SKM-1 treated with dmso at 0.1 percent for 144 hours (cell line): ENCODE results near the gene MATR3.
"Not testable (repeated sequence)": the region's sequence is repeated elsewhere in the genome, so short reads cannot be mapped to it uniquely, and the experiment has no call there.

ENCODE experiments used
- DNase-seq: peaks from one replicate; lab custom pipeline; 2025; ENCODE audit not compliant: unreplicated experiment; lab: John Stamatoyannopoulos, UW

The MATR3 gene

DNA sequence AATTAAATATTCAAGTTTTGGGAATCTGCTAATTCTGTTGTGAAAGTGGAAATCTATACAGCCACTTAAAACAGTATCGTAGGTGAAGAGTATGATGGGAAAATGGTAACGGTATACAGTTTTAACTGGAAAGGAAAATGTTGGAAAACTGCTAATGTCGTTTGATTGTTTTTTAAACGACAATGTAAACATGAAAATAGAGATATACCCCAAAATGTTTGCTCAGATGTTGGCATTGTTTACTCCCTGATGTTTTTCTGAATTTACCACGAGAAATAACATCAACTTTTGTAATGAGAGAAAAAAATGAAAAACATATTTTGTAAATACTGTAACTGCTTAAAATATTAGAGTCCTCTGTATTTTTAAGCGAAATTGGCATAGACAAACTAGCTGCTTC is 2.7 kb downstream of the MATR3 start:
- DNase-seq = no peak

DNA sequence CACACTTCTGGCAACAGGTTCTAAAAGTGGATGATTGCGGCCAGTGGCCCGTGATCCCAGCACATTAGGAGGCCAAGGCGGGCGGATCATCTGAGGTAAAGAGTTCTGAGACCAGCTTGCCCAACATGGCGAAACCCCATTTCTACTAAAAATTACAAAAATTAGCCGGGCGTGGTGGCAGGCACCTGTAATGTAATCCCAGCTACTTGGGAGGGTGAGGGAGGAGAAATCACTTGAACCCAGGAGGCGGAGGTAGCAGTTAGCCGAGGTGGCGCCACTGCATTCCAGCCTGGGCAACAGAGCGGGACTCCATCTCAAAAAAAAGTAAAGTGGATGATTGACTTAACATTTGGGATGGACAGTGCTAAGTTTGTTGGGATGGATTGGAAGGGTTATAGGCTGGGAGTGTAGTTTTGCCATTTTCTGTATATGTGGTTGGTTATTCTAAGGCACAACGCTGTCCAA is 3.4 kb downstream of the MATR3 start:
- DNase-seq = no peak

DNA sequence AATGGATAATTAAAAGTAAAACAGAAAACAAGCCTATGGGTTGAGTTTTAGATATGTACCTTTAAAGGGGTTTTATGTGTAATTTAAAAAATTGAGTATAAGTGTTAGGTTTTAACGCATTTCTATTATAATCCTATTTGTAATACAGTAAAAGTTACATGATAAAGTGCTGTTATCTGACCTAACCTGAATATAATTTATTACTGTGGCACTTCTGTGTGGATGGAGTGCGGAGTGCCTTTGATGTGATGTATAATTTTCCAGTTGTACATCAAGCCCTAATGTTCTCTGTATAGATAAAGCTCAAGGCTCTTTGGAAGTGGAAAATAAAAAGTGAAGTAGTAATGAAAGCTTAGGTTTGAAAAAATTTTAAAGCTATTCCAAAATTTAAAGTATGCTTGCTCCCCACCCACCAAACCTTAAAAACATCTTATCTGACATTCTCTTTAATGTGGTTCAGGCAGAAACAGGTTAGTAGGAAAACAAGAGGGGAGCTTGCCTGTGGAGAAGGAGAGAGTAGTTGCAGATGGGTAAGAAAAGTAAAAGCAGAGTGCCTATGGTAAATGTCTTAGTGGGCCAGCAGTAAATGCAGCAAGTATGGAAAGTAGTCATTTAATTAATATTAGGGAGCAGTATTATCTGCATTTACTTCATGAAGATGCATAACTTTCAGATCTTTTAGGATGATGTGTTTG is 4.0 kb downstream of the MATR3 start:
- DNase-seq = no peak

DNA sequence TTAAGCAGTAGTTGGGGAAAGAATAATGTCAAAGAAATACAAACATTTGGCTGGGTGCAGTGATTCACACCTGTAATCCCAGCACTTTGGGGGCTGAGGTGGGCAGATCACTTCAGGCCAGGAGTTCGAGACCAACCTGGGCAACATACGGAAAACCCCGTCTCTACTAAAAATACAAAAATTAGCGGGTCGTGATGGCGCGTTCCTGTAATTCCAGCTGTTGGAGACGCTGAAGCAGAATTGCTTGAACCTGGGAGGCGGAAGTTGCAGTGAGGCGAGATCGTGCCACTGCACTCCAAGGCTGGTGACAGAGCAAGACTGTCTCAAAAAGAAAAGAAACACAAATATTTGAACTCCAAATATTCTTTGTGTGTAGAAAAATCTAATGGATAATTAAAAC is 4.7 kb downstream of the MATR3 start:
- DNase-seq = no peak

DNA sequence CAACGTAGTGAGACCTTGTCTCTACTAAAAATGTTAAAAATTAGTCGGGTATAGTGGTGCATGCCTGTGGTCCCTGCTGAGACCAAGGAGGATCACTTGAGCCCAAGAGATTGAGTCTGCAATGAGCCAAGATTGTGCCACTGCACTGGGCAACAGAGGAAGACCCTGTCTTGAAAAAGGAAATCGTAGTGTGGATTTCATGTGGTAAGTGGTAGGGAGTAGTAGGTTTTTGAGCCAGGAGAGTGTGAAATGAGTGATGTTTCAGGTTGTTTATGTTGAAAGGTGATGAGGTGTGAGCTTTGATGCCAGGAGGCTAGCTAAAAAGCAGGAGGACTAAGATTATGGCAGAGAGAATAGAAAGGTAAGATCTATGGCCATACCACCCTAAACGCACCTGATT is 5.9 kb downstream of the MATR3 start:
- no peak for DNase-seq

DNA sequence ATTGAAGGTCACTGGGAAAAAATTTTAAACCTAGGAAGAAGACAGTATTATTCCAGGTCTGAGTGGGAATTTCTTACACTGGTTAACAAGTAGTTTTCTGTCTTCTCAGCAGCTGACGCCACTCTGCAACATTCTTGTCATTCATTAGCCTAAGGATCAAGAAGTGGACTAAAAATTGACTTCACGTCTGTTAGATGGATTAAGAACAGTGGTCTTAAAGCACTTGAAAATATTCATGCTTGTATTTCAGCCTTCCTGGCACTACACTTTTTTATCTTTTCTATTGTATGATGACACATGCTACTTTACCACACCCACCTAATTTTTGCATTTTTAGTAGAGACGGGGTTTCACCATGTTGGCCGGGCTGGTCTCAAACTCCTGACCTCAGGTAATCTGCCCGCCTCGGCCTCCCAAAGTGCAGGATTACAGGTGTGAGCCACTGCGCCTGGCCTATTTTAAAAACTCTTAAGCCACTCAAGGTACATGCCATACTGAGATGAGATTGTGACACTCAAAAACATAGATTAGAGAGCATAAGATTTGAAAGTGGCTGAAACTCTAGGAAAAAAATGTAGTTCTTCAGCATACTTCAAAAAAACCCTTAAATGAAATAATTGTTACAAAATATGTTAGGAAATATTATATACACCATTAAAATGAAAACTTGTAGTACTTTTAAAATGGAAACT is 8.4 kb downstream of the MATR3 start:
- DNase-seq = no peak

DNA sequence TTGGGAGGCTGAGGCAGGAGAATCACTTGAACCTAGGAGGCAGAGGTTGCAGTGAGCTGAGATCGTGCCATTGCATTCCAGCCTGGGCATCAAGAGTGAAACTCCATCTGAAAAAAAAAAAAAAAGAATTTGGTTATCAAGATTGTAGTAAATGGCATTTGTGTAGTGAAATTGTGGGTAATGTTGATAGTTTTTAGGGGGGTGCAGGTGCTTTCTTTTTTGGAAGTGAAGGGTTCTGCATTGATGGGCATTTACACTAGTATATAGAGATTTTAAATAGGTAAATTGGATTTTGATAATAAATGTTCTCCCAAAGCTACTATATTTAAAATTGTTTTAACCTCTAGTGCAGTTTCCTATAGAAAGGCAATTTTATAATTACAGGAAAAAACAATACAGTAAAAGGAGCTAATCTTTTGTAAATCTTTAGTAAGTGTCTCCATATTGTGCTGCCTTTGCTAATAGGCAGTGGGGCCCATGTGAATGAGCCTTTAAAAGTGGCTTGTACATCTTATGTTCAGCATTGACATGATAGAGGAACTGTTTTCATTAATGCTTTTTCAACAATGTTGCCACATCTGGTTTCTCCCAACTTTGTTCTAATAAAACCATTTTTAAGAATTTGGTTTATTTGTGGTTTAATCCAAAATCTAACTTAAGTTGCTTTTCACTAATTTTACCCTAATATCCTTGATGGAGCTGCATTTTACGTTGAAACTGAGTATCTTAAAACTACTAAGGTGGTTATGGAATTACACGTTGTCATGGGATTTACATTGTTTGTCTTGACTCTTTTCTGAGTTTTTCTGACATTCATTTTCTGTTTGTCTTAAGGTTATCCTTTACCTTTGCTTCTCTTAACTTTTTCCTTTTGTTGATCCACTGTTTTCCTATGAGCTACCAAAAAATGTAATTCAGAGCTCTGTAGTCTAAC is 11.1 kb downstream of the MATR3 start:
- no peak for DNase-seq

DNA sequence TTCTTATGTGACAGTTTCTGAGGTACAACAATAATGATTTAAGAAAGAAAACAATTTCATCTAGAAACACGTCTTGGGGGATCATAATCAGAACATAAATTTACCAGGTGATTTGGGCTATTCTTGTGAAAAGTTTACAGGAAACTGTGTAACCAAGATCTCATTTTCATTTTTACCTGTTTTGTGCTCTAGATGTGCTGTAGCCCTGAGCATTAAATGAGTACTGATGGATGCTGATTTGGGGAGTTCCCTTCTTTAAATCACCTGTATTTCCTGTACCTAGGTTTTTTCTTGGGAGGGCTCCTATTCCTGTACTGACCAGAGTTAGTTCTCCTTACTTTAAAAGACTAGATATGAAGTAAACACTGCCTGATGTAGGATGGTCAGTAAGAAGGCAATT is 12.7 kb downstream of the MATR3 start:
- DNase-seq = no peak

DNA sequence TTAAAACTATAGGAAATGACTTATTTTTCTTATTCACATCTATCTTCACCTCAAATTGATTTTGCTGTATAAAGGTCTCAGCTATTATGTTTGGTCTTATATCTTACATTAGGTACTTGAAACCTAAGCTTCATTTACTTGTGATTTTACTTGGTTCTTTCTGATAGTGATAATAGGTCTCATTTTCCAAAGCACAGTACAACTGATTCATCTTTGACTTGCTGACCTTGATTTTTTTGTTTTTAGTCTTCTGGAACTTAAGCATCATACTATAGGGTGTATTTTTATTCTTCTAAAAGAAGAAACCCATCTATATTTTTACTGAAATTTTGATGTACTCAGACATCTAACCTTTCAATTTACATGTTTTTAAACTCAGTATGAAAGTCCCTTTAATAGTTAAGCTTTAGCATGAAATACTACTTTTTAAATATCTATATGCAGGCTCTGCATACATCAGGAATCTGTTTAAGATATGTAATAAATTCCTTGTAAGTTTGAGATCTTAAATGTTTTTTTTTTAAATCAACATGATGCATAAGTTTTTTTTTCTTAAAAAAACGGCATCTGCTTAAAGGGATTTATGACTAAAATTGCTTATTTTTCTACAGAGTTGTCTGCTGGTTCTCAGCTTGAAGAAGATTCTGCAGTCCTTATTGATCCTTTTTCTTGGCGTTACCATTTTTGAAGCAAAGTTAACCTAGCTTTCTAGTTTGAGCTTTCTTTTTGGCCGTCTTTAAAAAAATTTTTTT is 13.3 kb downstream of the MATR3 start:
- DNase-seq = no peak

DNA sequence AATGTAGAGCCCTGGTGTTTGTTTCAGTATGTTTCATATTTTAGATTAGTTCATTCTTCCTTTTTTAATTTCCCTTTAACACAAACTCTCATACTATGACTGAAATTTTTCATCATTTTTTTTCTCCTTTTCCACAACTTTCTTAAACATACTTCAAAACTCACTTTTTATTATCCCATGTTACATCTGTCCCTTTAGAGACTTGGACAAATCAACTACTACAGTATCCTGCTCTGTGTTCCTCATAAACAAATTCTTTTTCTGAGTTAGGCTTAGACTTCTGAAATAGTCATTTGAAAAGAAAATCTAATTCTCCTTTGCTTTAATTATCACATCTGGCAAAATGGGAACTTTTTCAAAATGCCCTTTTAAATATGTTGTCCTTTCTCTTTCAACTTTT is 15.3 kb downstream of the MATR3 start:
- no peak for DNase-seq

DNA sequence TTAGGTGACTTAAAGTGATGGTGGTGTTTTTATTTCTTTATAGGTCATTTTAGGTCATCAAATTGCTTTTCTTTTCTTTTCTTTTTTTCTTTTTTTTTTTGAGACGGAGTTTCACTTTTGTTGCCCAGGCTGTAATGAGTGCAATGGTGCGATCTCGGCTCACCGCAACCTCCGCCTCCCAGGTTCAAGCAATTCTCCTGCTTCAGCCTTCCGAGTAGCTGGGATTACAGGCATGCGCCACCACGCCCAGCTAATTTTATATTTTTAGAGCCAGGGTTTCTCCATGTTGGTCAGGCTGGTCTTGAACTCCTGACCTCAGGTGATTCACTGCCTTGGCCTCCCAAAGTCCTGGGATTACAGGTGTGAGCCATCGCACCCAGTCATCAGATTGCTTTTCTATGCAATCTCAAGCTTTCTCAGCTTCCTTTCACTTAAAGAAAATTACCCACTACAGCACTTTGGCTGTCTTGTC is 17.2 kb downstream of the MATR3 start:
- DNase-seq = not testable (repeated sequence)

DNA sequence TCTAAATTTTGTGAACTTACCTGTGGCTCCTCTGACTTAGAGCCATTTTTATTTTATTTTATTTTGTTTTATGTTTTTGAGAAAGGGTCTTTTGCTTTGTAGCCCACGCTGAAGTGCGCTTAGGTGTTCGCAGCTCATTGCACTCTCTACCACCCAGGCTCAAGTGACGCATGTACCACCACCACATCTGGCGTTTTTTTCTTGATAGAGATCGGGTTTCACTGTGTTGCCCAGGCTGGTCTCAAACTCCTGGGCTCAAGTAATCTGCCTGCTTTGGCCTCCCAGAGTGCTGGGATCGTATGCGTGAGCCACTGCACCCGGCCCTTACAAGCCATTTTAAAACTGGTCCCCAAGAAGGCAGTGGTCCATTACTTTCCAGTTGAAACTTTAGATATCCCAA is 18.5 kb downstream of the MATR3 start:
- DNase-seq = no peak

DNA sequence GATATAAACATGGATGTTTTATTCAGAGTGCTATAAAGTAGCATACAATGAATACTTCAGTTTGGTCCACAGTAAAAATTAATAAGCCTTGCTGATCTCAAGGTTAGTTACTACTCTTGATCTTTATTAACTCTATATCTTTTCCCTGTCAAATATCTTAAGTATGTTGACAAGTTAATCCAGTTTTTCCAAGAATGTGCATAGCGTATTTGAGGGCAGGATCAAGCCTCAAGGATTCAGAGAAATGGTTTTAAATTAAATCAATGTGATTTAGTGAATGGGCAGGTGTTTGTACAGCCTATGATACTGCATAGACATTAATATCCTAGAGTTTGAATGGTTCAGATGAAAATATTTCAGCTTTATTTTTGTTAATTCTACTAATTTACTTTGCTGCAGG is 20.7 kb downstream of the MATR3 start:
- no peak for DNase-seq

DNA sequence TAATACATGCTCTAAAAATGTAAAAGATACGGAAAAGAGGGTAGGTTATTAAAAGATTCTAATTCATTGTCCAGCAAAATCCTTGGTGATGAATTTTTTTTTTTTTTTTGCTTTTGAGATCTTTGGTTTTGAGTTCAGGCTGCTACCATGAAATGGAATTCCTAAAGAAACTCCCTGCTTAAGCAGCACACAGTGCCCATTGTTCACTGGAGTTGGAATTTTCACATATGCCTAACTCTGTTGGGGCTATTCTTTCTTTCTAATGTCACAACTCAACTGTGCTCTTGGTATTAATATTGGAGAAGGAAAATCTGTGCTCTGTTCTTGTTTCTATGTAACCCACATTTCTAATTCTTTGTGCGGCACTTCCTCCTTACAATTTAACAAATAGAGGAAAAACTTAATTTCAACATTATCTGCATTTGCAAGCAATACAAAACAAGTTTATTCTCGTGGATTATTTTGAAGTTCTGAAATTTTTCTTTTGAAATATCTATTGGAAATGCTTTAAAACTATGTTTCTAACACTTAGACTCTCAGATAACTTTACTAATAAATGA is 21.6 kb downstream of the MATR3 start:
- no peak for DNase-seq

DNA sequence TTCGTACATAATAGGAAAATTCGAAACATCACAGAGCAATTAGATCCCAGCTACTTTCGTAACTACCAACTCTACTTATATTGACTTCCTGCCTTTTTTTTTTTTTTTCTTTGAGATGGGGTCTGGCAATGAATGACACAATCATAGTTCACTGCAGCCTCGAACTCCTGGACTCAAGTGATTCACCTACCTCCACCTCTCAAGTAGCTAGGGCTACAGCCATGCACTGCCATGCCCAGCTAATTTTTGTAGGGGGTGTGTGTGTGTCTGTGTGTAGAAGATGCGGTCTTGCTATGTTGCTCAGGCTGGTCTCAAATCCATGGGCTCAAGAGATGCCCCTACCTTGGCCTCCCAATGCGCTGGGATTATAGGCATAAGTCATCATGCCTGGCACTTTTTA is 42.3 kb downstream of the MATR3 start:
- no peak for DNase-seq

DNA sequence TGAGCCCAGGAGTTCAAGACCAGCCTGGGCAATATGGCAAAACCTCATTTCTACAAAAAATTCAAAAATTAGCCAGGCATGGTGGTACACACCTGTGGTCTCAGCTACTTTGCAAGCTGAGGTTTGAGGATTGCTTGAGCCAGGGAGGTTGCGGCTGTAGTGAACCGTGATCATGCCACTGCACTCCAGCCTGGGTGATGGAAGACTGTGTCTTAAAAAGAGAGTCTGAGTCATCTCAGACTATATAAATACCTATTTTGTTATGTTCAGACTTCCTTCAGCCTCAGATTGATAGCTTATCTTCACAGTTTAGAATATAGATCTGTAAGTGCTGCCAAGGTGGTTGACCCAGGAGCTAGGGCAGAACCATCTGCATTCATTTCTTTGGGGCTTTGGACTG is 46.5 kb downstream of the MATR3 start:
- no peak for DNase-seq

DNA sequence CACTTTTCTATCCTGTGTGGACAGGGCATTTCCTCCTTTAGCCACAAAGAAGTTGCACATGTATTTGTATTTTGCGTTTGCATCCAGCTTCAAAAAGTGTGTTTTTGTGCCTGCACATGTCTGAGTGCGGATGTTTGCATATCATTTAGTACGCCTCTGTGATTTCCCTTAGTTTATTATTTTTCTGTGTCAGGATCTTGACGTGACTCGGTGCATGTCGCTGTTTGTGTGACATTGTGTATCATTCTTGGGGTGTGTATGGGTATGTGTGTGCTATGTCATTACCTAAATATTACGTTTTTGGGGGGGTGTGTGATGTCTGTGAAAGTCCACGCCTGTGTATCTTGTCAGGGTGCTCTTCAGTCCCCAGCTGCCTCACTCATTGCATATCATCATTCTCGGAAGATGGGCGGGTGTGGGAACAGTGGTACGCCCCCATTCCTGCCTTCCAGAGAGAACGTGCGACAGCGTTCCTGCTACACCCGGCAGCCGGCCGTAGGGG is 47.7 kb downstream of the MATR3 start:
- DNase-seq = no peak

DNA sequence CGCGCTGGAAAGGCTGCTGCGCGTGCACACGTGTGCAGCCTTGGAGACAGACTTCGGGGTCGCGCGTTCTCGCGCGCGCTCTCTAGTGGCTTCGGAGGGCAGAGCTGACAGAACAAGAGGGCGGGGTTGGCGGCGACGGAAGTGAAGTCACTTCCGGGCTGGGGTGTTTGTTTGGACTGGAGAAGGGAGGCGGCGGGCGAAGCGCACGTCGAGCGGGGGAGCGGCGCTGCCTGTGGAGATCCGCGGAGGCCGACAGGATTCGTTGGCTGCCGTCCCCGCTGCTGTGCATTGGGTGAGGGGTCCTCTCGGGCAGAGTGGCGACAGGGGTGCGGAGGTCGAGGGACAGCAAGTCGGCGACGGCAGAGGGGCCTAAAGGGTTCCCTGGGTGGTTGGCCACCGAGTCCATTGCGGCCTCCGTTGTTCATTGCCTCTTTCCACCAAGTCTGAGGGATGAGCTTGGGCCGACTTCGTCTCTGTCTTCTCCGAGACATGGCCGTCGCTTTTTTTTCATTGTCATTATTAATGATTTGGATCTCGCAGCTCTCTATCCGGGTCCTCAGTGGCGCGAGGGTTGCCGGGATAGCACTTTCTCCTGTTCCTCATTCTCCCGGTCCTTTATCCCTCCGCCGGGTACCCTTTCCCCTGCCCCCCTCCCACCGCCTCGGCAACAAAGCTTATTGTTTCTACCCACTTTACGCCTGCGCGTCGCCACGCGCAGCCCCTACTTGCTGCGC is 48.3 kb downstream of the MATR3 start, which contains the start of gene PAIP2:
Gene PAIP2 (plus strand): TSS at position 166 of the 734 bp plus-strand sequence. CDS start 21,931 bp downstream, outside the sequence.
- DNase-seq = peak; percentile 94

DNA sequence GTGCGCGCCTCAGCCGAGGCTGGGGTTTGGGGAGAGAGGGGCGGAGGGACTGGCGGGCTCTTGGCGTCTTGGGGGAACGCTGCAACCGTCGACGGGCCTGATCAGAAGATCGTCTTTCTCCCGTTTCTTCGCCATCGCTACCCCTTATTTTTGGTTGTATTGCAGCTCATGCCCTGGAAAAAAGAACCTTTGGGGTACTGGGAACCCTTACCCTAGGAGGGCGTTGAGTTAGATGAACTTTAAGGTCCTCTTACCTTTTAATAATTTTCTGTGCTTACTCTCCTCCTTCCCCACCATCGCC is 48.8 kb downstream of the MATR3 start:
- DNase-seq = no peak

DNA sequence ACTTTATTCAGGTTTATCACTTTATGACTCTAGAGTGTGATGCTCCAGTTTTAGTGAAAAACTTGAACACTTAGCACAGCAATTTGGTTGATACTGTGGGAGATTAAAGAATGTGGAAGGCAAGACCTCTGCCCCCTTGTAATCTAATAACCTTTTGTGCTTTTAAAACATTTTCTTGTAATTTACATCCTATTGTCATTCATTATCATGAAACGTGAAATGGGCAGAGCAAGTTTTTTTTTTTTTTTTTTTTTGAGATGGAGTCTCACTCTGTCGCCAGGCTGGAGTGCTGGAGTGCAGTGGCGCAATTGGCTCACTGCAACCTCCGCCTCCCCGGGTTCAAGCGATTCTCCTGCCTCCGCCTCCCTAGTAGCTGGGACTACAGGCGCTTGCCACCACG is 49.9 kb downstream of the MATR3 start:
- no peak for DNase-seq
